Hematopoietic multipotent progenitor cell treated with erythropoietin and hydrocortisone succinate and interleukin-3 and kit ligand, for 6 days (in vitro differentiated cells): ENCODE data around the gene CREB3.
A peak's percentile ranks its signal among the peaks of the same experiment; 100 is the strongest.

ENCODE experiments used
- DNase-seq: peaks from one replicate; pipeline ENCODE4 v3.0.0-alpha.2; 2015

The CREB3 gene, protein sequence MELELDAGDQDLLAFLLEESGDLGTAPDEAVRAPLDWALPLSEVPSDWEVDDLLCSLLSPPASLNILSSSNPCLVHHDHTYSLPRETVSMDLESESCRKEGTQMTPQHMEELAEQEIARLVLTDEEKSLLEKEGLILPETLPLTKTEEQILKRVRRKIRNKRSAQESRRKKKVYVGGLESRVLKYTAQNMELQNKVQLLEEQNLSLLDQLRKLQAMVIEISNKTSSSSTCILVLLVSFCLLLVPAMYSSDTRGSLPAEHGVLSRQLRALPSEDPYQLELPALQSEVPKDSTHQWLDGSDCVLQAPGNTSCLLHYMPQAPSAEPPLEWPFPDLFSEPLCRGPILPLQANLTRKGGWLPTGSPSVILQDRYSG

DNA sequence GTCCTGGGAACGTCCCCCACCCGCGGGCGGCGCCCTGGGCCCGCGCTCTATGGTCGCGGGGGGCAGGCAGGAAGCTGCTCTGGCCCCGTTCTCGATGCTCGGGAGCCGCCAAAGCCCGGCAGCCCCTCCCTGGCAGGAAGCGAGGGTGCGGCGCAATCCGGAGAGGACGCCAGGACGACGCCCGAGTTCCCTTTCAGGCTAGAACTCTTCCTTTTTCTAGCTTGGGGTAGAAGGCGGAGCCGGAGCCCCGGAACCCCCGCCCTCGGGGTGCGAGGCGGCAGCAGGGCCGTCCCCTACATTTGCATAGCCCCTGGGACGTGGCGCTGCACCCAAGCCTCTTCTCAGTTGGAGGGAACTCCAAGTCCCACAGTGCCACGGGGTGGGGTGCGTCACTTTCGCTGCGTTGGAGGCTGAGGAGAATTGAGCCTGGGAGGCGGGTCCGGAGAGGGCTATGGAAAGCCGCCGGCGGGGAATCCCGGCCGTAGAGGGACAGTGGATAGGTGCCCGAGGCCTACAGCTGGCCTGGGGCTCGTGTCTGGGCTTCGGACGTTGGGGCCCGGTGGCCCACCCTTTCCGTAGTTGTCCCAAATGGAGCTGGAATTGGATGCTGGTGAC is at the start of gene CREB3, which contains the start of gene TLN1:
Gene CREB3, plus strand, starts transcription at position 482 of the 615 bp plus-strand sequence. Its CDS starts 107 bp downstream, at position 589.
Gene TLN1, minus strand, starts transcription at position 11 of the 615 bp plus-strand sequence. CDS start 6,501 bp downstream, outside the sequence.
- DNase-seq = peak; percentile 98

DNA sequence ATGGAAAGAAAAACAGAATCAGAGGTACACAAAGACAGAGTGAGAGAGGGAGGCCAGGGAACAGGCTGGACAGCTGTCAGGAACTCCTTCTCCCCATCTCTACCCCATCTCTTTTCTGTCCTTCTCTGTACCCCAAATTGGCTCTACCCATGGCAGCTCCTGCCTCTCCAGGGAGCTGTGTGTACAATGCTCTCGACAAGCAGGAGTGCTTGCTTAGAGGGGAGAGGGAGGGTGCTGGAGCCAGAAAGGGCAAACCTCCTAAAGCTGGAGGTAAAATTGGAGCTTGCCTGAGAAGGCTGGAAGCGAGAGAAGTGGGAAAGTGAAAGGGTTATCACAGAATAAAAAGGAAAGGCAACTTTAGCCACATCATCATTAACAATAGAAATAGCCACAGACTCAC is 49.1 kb upstream of the CREB3 start:
- DNase-seq = no peak

DNA sequence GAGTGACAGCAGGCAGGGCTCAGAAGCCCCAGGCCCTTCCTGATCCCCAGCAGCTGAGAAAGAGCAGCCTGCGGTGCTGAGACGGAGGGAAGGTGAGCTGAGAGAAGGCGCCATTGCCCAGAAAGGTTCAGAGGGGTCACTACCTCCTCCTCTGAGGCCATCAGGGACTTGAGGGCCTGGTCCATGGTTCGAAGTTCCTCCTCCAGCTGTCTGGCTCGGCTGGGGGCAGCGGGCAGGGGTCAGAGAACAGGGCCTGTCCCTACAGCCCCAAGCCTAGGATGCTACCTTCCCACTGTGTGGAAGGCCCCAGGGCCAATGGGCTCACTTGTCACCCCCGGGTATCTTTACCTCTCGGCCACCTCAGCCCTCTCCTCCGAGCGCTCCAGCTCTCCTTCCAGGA is 47.5 kb upstream of the CREB3 start:
- DNase-seq = no peak

DNA sequence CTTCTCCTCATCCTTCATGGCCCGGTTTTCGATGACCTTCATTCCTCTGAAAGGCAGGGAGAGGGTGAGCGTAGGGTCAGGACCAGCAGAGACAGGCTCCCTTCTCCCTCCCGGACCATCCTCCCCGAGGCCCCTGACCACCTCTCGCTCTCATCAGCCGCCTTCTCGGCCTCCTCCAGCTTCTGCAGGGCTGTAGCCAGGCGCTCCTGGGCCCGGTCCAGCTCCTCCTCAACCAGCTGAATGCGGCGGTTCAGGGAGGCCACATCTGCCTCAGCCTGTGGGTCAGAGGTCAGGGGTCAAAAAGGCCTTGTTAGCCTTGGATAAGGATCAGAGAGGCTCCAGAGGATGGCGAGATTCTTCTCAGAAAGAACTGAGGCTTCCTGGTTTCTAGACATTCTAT is 47.0 kb upstream of the CREB3 start:
- DNase-seq = no peak

DNA sequence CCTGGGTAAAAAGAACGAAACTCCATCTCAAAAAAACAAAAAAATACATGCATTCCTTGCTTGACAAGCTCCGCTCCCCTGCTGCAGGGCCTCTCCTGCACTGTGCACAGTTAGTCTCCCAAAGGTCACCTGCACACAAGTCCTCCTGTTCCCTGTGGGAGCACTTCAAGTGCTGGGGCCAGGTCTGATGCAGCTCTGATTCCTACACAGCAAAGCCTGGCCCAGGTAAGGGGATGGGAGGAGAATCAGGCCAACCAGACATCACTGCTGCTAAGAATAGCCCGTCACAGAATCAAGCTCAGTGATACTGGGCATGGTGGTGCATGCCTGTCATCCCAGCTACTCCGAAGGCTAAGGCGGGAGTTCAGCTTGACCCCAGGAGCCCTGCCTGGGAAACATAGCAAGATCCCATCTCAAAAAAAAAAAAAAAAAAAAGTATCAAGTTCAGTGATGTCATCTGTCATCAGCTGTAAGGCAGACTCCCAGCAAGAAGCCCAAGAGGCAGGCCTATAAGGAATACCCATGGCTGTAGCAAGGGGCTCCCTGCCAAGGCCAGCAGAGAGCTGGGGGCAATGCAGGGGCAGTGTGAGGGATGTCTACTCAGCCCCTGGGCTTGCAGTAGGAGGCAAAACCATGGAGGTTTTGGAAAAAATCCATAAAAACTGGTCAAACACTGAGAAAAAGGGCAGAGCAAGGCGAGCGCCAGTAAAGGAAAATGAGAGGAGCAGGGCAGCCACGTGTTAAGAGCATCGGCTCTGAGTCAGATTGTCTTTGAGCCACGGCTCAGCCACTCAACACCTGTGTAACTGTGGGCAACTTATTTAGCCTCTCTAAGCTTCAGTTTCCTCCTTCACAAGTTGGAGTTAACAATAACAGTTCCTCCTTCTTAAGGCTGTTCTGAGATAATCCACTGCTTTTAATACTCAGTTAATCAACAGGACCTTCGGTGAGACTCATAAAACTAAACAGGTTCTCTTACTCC is 46.0 kb upstream of the CREB3 start:
- DNase-seq = no peak

DNA sequence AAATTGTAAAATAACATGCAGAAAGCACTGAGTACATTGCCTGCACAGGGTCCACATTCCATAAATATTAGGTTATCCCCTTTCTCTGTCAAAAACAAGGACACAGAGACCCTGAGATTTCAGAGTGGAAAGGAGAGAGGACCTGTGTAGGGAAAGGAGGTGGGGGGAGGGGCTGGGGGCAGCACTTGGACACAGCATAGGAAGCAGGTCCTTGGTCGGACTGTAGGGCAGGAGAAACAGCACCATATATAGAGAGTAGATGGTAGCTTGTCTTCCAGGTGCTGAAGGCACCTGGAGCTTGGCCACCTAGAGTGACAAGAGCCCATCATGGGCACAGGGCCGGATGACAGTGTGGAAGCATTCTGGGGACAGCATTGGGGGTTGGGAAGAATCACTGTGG is 45.2 kb upstream of the CREB3 start:
- DNase-seq = no peak

DNA sequence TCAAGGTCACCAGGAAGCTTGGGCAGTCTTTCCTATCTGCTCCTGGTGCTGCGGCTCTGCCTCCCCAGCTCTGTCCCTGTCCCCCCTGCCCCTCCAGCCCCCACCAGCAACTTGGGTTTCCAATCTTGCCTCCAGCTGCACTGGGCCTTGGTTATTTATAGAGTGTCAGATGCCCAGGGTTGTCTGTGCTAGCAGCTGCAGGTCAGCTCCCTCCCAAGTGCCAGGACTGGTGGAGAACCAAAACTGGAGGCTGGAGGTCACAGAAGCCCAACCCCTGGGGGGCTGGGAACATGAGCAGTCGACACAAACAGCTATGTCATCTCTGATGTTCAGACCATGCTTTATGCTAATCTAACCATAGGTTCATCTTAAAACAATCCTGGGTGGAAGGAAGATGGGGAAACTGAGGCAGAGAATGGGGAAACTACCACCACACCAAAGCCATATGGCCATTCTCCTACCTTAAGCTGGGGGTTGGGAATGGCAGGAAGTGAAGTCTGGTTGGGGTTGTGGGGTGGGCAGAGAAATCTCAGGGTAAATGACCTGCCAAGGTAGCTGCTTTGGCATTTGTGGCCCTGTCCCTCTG is 44.4 kb upstream of the CREB3 start:
- no peak for DNase-seq

DNA sequence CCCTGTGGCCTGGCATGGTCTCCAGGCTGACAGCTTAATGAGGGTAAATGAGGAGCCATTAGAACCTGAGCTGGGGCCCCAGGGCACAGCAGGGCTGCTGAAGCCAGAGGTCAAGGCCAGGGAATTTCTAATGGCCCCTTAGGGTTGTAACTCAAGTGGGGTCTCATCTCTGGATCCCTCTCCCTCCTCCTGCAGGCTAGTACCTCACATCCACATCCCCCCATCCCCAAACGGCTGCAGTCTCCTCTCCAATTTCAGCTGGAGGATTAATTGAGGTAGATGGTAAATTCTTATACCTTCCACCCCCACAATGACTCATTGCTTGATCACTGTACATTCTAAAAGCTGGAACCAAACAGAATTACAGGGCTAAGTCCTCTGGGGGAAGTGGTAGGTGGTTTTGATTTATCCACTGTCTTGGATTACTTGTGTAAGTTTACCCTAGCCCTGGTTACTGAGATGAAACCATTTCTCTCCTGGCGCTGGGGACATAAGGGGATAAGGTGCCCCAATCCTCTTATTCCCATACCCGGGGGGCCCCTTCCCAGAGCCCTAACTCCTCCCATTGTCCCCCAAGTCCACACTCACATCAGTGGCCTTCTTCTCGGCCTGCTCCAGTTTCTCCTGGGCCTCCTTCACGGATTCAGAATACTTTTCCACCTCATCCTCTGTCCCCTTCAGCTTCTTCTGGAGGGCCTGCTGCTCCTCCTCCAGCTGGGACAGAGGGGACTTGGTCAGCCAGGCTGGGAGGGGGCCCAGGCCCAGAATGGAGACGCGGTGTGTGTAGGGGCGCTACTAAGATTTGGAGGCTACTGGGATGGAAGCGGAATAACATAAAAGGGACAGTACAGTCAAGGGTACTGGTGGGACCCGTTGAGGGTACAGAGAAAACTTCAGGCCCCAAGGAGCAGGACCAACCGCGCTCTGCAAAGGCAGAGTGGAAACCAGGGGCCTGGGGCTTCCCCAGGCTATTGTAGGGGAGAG is 43.6 kb upstream of the CREB3 start:
- DNase-seq = peak; percentile 17

DNA sequence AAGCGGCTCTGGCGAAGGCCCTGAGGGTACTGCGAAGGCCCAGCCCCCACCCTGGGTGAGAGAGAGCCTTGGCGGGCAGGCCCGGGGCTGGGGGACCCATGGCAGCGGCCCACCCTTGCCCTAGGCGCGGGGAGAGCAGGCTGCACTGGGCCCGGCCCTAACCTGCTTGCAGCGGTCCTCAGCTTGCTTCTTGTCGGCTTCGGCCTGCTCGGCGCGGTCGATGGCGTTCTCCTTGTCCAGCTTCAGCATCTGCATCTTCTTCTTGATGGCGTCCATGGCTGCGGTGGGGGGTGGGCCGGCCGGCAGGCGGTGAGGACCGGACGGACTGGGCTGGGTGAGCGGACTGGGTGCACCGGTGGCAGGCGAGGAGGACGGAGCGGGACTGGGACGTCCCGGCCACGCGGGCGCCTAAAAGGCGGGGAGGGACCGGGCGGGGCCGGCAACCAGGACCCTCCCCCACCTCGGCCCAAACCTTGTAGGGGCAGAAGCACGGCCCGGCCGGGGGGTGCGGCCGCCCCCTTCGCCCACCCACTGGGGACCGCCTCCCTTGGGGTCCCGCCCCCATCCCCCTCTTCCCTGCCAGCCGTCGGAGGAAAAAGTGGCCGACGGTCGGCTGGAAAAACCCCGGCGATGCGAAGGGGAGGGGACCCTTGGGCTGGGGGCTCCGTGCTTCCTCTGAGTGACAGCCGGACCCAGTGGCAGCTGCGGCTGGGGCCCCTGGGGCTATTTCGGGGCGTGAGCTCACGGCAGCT is 42.7 kb upstream of the CREB3 start, which contains the start of gene TPM2:
Gene TPM2, minus strand, starts transcription at position 384 of the 752 bp plus-strand sequence. Its CDS starts 108 bp downstream, at position 276.
- DNase-seq = no peak

DNA sequence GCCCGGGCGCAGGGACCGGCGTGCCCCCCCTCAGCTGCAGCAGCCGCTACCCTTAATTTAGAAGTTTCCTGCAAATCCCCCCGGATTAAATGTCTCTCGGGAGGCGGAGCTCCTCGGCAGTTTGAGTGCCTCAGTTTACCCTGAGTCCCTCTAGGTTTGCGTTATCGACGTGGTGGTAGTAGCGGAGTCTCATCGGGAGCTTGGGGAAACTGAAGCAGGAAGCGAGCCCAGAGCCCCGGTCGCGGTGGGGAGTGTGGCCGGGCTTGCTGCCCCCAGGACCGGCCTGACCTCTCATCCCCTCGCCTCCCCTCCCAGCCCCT is 42.2 kb upstream of the CREB3 start:
- DNase-seq = no peak

DNA sequence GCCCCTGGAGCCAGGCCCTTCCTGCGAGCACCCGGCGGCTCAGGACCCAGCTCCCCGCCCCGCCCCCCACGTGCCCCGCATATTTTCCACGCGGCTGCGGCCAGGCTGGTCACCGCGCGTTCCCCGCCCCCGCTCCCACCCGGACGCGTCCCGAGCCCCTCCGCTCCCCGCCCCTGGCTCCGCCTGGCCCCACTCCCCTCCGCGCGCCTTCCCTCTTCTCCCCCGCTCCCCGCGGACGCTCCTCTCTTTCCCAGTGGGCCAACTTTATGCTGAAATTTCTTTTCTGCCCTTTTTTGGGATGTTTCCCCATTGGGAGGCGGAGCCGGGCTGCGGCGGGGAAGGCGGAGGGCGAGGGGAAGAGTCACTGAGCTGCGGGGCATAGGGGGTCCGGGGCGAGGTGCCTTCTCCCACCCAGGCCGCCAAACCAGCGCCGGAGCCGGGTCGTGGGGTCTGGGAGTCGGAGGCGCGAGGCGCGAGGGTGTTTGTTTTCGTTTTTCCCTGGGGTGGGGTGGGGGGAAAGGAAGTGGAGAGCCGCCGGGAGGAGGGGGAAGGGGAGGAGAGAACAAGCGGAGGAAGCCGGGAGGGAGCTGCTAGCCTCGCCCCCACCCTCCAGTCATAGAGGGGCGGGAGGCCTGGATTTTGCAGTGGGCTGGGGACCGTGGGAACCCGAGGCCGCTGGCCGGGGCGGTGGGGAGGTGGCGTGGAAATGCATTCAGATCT is 41.7 kb upstream of the CREB3 start:
- DNase-seq = peak; percentile 45

DNA sequence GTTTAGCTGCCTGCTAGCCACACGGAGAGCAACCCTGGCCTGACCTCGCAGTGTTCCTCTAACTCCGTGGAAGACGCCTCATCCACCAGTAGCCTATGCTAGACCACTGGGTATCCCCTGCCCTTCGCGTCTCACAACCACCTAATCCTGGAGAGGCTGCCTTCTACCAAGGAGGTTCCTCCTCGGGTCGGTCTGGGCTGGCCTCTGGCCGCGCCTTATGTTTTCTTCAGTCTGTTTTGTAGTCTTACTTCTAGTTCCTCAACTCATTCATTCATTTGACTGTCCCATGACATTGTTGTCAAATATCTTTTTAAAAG is 41.2 kb upstream of the CREB3 start:
- DNase-seq = peak; percentile 32

DNA sequence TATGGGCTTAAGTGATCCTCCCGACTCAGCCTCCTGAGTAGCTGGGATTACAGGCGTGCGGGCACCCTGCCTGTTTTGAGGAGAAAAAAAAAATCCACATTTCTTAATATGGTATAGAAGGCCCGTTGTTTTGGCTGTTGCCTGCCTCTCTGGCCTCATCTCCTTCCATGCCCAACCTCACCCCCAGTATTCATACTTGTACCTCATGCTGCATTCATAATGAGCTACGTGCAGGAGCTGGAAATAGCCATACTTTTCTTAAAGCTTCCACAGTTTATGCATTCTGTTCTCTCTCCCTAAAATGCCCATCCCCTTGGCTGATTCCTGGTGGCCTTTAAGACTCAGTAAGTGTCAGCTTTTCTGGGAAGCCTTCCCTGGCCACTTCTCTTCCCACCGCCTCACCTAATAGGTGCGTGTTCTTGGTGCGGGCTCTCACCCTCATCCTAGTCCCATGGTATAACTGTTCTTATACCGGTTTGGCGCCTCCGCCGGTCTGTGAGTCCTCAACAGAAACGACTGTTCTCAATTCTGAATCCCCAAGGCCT is 40.6 kb upstream of the CREB3 start:
- DNase-seq = no peak

DNA sequence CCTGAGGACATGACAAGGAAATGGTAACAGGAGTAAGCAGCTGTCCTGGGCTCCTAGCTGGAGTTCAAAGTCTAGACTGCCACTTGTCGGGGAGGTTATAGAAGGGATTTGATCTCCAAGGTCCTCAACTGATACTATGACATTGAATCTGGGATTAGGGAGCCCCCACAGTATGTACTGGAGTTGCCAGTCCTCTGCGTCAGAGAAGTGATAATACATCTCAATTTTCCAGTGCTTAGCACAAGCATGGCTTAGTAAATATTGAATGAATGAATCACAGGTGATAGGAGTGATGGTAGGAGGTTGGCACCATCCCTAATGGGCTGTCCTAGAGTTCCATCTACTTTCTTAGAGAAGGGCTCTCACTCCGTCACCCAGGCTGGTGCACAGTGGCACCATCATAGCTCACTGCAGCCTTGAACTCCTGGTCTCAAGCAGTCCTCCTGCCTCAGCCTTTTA is 36.5 kb upstream of the CREB3 start:
- DNase-seq = no peak

DNA sequence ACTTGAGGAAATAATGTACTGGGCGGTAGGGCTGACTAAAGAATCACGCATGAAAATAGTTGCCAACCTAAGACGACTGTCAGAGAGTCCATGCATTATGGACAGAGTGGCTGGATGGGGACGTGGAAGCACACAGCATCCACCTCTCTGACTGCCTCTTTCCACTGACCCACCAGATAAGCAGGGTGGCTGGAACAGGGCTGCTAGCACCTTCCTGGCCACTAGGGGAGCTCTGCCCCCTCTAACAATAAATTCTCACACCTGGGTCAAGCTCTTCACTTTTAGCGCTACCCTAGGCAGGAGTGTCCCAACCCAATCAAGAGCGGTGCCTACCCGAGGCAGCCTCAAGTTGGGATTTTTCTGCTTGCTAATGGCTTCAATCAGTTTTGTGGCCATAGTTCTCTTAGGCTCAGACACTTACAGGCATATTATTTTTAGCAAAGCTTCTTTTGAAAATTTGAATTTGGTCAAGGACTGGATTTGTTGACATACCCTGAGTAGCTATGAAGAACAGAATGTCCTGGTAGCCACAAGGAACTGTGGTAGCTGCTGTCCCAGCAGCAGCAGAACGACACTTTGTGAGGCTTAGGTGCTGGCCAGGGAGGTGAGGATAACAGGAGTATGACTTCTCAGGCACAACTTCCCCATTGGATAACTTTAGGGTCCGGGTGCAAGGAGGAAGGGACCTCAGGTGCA is 35.8 kb upstream of the CREB3 start:
- peak; percentile 81 for DNase-seq

DNA sequence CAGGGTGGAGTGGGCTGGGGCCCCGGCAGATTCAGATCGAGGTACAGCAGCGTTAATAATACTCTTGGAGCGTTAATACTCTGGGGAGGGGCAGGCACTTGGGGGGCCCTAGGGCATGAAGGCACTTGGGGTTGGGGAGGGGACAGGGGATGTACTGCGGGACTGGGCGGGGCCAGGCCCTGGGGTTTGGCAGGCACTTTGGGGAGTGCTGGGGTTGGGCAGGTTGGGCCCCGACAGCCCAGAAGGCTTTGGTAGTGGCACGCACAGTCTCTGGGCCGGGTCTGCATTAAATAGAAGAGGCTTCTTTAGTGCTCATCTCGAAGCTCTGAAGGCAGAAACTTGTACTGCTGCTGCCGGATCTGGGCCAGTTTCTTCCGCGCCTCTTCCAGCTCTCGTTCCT is 35.0 kb upstream of the CREB3 start:
- DNase-seq = no peak

DNA sequence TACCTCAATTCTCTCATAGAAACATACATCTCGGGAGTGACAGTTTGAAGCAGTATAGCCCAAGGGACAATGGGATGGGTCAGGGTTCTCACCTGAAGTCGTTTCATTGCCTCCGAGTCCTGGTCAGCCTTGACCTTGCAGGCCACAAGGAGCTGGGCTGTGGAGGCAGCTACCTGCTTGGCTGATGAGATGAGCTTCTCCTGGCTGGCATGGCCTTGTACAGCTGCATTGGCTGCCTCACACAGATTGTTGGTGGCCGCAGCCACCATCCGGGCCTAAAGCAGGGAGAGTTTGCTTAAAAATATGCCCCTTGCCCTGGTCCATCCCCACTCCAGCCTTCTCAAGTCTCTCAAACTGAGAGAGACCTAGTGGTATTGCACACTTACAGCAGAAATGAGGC is 34.2 kb upstream of the CREB3 start:
- no peak for DNase-seq

DNA sequence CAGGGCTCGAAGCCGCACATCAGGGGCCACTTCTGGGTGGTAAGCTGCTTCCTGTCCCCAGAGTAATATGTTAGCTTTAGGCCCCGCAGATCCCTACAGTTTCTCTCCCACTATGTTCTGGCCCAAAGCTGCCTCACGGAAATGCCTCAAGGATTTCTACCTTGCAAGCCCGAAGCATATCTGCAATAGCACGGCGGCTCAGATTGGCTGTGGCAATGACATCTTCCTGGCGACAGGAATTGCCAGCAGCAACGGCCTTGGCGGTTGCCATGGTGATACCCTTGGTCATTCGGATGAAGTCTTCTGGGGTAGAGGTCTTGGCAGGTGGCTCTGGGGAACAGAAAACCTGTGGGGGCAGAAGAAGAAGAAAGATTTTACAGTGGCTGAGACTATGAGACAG is 32.4 kb upstream of the CREB3 start:
- no peak for DNase-seq

DNA sequence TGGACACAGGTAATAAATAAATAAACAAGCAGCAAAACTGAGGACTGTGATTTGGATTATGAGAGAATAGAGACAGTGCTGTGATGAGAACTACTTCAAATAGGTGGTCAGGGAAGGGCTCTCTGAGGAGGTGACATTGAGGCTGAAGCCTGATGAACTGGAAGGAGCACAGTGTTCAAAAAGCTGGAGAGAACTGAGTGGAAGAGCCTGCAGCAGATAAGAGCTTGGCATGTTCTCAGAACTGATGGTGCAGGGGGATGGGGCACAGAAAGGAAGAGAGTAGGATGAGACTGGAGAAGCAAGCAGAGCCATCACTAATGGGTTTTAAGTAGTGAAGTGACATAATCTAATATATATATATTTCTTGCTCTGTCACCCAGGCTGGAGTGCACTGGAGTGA is 31.5 kb upstream of the CREB3 start:
- DNase-seq = no peak
